ENCODE data around the gene KBTBD2. TPM values are rescaled to one million over a fixed set of nuclear protein-coding genes. Genes with fewer than 3 reads are reported as not detected.
"Not testable (repeated sequence)": the region's sequence is repeated elsewhere in the genome, so short reads cannot be mapped to it uniquely, and the experiment has no call there.

The KBTBD2 gene
- polyA plus RNA-seq, 2 of the 4 experiments (the other 2 are of a cell fraction): 24.2 to 43.0 TPM

GRCh38 chr7:32865448-32866030 is 26.0 kb downstream of the KBTBD2 start:
- Histone ChIP-seq H3K9me3 (no peaks in the 10 kb centered on the region), H3K4me3 (no peak overlapping the region), H3K4me2 (no peak overlapping the region), H3K27ac (no peak overlapping the region), H3K4me1 (no peaks in the 10 kb centered on the region)
- no peak for DNase-seq (ENCODE audit: low read depth in 1 of 2, low spot score in 1 of 2)
- TF ChIP-seq EP300 (IDR thresholded peaks at IDR 0.05): no peak
- TF ChIP-seq TFCP2L1 (CRISPR knock-in tag; IDR thresholded peaks at IDR 0.05): no peak
- TF ChIP-seq GATA3 (IDR thresholded peaks at IDR 0.05; ENCODE audit: borderline replicate concordance): no peak
- TF ChIP-seq E2F6 (IDR thresholded peaks at IDR 0.05; ENCODE audit: borderline replicate concordance, low read depth): no peak
- TF ChIP-seq CHD4 (IDR thresholded peaks at IDR 0.05; ENCODE audit: borderline replicate concordance): no peak
- no peak for TF ChIP-seq ZNF302 (CRISPR knock-in tag; IDR thresholded peaks at IDR 0.05)
- TF ChIP-seq MAZ (IDR thresholded peaks at IDR 0.05; ENCODE audit: borderline replicate concordance, low read depth, low read length): no peak
- TF ChIP-seq HDAC2 (IDR thresholded peaks at IDR 0.05): no peak
- no peak for TF ChIP-seq HEYL (CRISPR knock-in tag; IDR thresholded peaks at IDR 0.05)
- TF ChIP-seq ZSCAN20 (CRISPR knock-in tag; IDR thresholded peaks at IDR 0.05): no peak
- no peak for TF ChIP-seq PBX3 (IDR thresholded peaks at IDR 0.05)
- no peak for TF ChIP-seq MAX (IDR thresholded peaks at IDR 0.05)
- TF ChIP-seq FOXS1 (CRISPR knock-in tag; IDR thresholded peaks at IDR 0.05): no peak
- TF ChIP-seq MYC (IDR thresholded peaks at IDR 0.05; ENCODE audit: borderline replicate concordance, low read length): no peak
- no peak for TF ChIP-seq FOSB (CRISPR knock-in tag; IDR thresholded peaks at IDR 0.05)
- TF ChIP-seq REST (IDR thresholded peaks at IDR 0.05): no peak
- TF ChIP-seq HES2 (IDR thresholded peaks at IDR 0.05): no peak
- TF ChIP-seq EHMT2 (IDR thresholded peaks at IDR 0.05; ENCODE audit: low read depth): no peak
- no peak for TF ChIP-seq RAD21 (conservative IDR thresholded peaks at IDR 0.05 in 1 of 2, IDR thresholded peaks at IDR 0.05 in 1 of 2)
- no peak for TF ChIP-seq KDM5A (IDR thresholded peaks at IDR 0.05)
- ChIA-PET POLR2A (no interaction called here), CTCF (interaction anchor here (0.9 to 2.2 kb wide), 4 partner anchors 9 to 19 kb away, joined by 3 to 6 read pairs (median 4); no protein-coding TSS in a partner anchor)
- peak in 1 of 2 experiments; percentile 26; a peak in 3 of 6 replicates for ATAC-seq
- no peak for FAIRE-seq

- H3K9me3 ChIP-seq; H3K27ac ChIP-seq; POLR2A ChIA-PET; DNase-seq (ENCODE audit: low read depth in 1 of 2, low spot score in 1 of 2); CTCF ChIA-PET; H3K4me3 ChIP-seq; H3K4me1 ChIP-seq; FAIRE-seq; ATAC-seq; H3K4me2 ChIP-seq: not testable (repeated sequence)
- 95% methylated on average over 1 of the region's 1 CpG for WGBS (ENCODE audit: missing lambda C conversion rate)
Observed at GRCh38 chr7:32863872-32864271, 27.7 kb downstream of the KBTBD2 start.
